Measurements from ENCODE around the gene HCN1. TPM values are rescaled to one million over a fixed set of nuclear protein-coding genes. Genes with fewer than 3 reads are reported as not detected.
"Not testable (repeated sequence)": the region's sequence is repeated elsewhere in the genome, so short reads cannot be mapped to it uniquely, and the experiment has no call there.

The HCN1 gene
- total and polyA plus RNA-seq, 9 donors: 1.1 to 5.5 (median 2.9) TPM

DNA sequence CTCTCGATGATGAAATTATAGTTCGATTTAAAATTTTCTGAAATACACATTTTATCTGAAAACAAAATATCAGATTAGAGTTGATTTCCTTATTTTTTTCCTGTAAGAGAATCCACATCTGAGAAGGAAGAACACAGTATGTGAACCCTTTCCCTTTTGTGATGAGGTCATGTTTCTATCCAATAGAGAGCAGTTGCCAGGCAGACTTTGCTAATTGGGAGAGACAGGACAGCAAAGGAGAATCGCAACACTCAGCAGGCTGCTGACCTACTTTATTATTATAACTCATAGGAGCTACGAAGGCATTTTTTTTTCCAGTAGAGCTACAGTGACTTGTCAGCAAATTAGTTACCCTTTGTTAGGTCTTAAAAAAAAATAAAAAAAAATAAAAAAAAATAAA is 242.1 kb downstream of the HCN1 start:
- Histone ChIP-seq H3K27me3 (ENCODE audit: control insufficient read depth, insufficient read depth, low read length) (no peaks in the 10 kb centered on the region), H3K36me3 (ENCODE audit: control insufficient read depth, insufficient read depth, low read length) (no peaks in the 10 kb centered on the region), H3K27ac (ENCODE audit: low read length) (no peak overlapping the region), H3K4me1 (ENCODE audit: control insufficient read depth, insufficient read depth, low read length) (no peaks in the 10 kb centered on the region), H3K9me3 (replicated peaks; ENCODE audit: control insufficient read depth, low read depth, low read length) (no peaks in the 10 kb centered on the region), H3K4me3 (ENCODE audit: low read length) (no peak overlapping the region)
- DNase-seq: peak; percentile 59
- WGBS (ENCODE audit: insufficient coverage): no CpG with 5 or more reads among the region's 4 CpGs

DNA sequence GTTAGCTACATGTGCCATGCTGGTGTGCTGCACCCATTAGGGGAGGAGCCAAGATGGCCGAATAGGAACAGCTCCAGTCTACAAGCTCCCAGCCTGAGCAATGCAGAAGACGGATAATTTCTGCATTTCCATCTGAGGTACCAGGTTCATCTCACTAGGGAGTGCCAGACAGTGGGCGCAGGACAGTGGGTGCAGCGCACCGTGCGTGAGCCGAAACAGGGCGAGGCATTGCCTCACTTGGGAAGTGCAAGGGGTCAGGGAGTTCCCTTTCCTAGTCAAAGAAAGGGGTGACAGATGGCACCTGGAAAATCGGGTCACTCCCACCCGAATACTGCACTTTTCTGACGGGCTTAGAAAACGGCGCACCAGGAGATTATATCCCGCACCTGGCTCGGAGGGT is 251.3 kb downstream of the HCN1 start:
- H3K36me3 ChIP-seq (ENCODE audit: control insufficient read depth, insufficient read depth, low read length); H3K27ac ChIP-seq (ENCODE audit: low read length); H3K27me3 ChIP-seq (ENCODE audit: control insufficient read depth, insufficient read depth, low read length); DNase-seq; H3K4me1 ChIP-seq (ENCODE audit: control insufficient read depth, insufficient read depth, low read length); H3K4me3 ChIP-seq (ENCODE audit: low read length); H3K9me3 ChIP-seq (replicated peaks; ENCODE audit: control insufficient read depth, low read depth, low read length): not testable (repeated sequence)
- WGBS (ENCODE audit: insufficient coverage): 89% methylated on average over 9 of the region's 15 CpGs

DNA sequence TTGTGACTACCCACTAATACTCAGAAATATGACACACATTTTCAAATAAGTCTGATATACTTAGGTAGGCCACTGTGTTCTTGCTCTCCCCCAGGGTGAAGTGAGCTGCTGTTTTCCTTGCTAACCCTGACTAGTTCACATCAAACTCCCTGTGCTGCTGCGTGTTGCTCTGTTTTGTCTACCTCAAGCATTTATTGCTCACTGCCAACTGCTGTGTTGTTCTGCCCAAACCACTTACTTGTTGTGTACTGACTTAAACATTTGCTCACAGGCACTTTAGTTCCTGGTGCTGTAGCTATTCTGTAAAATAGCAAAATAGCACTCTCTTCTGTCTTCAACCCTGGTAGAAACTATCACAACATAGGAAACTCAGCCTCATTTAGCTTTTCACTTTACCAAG is 255.7 kb downstream of the HCN1 start:
- WGBS (ENCODE audit: insufficient coverage): 13% methylated on average over 1 of the region's 1 CpG

DNA sequence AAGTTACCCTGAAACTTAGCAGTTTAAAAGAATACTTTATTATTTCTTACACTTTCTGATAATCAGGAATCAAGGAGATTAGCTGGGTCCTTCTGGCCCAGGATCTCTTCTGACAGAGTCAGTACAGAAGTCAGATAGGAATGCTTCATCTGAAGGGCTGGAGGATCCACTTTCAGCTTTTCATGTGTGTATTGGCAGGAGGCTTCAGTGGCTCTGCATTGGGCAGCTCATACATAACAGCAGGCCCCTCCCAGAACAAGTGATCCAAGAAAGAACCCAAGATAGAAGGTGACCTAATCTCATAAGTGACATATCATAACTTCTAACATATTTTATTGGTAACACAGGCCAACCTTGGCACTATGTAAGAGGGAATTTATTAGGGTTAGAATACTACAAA is 258.4 kb downstream of the HCN1 start:
- Histone ChIP-seq H3K27ac (ENCODE audit: low read length) (peak overlapping the region; percentile 59), H3K9me3 (replicated peaks; ENCODE audit: control insufficient read depth, low read depth, low read length) (no peaks in the 10 kb centered on the region), H3K4me3 (ENCODE audit: low read length) (no peak overlapping the region), H3K36me3 (ENCODE audit: control insufficient read depth, insufficient read depth, low read length) (no peaks in the 10 kb centered on the region), H3K27me3 (ENCODE audit: control insufficient read depth, insufficient read depth, low read length) (no peaks in the 10 kb centered on the region), H3K4me1 (ENCODE audit: control insufficient read depth, insufficient read depth, low read length) (no peaks in the 10 kb centered on the region)
- DNase-seq: peak; percentile 46

More for the DNA sequence above, 255.7 kb downstream of the HCN1 start:
- Histone ChIP-seq H3K36me3 (ENCODE audit: control insufficient read depth, insufficient read depth, low read length) (no peaks in the 10 kb centered on the region), H3K27ac (ENCODE audit: low read length) (no peak overlapping the region), H3K4me3 (ENCODE audit: low read length) (no peak overlapping the region), H3K27me3 (ENCODE audit: control insufficient read depth, insufficient read depth, low read length) (no peaks in the 10 kb centered on the region), H3K4me1 (ENCODE audit: control insufficient read depth, insufficient read depth, low read length) (no peaks in the 10 kb centered on the region), H3K9me3 (replicated peaks; ENCODE audit: control insufficient read depth, low read depth, low read length) (no peaks in the 10 kb centered on the region)
- DNase-seq: peak; percentile 0

DNA sequence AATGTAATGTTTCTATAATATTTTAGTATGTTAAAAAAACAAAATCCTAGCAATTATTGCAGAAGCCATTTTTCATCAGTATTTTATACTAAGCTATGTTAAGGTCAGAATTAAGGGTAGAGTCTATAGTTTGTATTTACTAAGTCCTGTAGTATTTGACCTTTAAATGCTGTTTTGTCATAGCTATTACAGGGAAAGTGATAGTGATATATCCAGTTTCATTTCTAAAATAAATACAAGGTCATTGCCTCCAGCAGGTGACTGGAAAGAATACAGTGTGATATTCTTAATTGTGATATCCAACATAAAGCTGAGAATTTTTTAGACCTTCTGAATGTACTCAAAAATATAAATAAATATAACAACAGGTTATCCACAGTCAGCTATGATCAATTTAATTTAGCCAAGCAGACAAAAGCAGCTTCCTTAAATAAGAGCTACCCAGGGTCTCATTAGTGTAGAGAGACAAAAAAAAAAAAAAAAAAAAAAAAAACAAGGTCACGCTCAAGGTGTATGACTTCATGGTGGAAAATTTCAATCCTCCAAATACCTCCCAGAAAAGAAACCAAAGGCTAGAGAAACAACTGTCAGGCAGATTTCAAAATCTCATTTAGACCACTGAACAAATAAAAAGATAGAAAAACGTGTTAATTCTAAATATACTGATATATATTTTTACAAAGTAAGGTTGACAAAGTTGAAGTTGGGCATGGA is 278.7 kb downstream of the HCN1 start:
- Histone ChIP-seq H3K36me3 (ENCODE audit: control insufficient read depth, insufficient read depth, low read length) (no peaks in the 10 kb centered on the region), H3K9me3 (replicated peaks; ENCODE audit: control insufficient read depth, low read depth, low read length) (no peaks in the 10 kb centered on the region), H3K27me3 (ENCODE audit: control insufficient read depth, insufficient read depth, low read length) (no peaks in the 10 kb centered on the region), H3K27ac (ENCODE audit: low read length) (no peak overlapping the region), H3K4me1 (ENCODE audit: control insufficient read depth, insufficient read depth, low read length) (no peaks in the 10 kb centered on the region), H3K4me3 (ENCODE audit: low read length) (no peak overlapping the region)
- WGBS (ENCODE audit: insufficient coverage): no CpG with 5 or more reads among the region's 2 CpGs
- DNase-seq: no peak

DNA sequence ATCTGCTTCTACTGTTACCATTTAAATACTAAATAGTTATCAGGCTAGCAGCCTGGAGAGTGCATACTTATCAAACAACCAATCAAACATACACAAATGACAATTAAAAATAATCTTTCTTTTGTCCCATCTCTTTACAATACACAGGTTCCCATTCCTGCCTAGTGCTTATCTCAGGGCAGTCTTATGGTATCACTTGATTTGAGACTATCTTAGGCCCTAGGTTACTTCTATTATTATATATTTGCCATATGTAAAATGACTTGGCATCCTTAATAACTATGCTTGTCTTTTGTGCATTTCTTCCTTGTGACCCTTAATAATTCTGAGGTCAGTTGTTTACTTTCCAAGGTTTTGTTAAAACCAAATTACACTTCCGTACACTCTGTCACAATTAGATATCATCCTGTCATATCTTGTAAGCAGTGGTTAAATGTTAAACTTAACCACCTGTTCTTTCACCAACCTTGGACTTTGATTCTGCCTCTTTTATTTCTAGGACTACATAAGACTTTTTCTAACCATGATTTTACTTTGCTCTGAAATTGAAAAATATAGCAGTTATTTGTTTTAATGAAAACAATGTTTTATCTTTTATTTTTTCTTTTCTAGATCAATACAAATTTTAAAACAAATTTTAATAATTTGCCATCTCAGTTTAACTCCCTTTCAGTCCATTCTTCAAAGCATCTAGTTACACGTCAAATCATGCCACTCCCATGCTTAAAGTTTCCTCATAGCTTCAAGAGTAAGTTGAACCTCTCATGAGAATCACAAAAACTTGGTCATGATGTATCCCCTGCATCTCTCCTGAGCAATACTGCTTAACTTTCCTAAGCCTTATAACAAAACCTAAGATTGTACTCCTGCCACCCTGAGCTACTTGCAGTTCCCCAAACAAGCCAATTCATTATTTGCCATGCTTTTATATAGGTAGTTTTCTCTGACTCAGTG is 281.3 kb downstream of the HCN1 start:
- Histone ChIP-seq H3K36me3 (ENCODE audit: control insufficient read depth, insufficient read depth, low read length) (no peaks in the 10 kb centered on the region), H3K27me3 (ENCODE audit: control insufficient read depth, insufficient read depth, low read length) (no peaks in the 10 kb centered on the region), H3K27ac (ENCODE audit: low read length) (no peak overlapping the region), H3K4me1 (ENCODE audit: control insufficient read depth, insufficient read depth, low read length) (no peaks in the 10 kb centered on the region), H3K4me3 (ENCODE audit: low read length) (no peak overlapping the region), H3K9me3 (replicated peaks; ENCODE audit: control insufficient read depth, low read depth, low read length) (no peaks in the 10 kb centered on the region)
- 53% methylated on average over 1 of the region's 2 CpGs for WGBS (ENCODE audit: insufficient coverage)
- no peak for DNase-seq

DNA sequence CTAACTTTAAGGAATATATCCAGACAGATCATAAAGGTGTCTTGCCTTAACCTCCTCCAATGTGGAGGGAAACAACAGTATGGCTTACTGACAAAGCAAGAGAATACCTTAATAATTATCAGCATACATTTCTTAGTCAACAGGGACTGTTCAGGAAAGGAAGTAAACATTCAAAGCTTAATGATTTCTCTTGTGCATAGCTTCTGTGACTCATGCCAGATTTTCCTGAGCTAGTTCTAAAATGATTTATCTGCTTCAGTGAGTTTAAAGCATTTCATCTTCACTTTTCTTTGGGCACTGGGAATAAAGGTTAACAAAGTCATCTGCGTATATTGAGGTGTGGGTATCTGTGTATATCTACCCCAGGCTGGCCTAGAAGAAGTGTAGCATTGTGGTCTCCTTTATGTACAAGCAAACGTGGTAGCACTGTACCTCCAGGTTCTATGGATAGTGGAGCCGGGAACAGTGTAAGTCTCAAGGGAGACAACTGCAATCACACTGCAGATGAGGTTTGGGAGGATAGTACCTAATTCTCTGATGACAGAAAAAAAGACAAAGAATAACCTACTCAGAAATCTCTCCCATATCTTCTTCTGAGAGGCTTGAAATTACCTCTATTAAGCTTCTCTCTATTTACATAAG is 284.1 kb downstream of the HCN1 start:
- 80% methylated on average over 1 of the region's 3 CpGs for WGBS (ENCODE audit: insufficient coverage)
- no peaks in the 10 kb centered on the region for H3K36me3 ChIP-seq (ENCODE audit: control insufficient read depth, insufficient read depth, low read length)
- H3K27me3 ChIP-seq (ENCODE audit: control insufficient read depth, insufficient read depth, low read length): no peaks in the 10 kb centered on the region
- no peak overlapping the region for H3K4me3 ChIP-seq (ENCODE audit: low read length)
- DNase-seq: no peak
- no peaks in the 10 kb centered on the region for H3K4me1 ChIP-seq (ENCODE audit: control insufficient read depth, insufficient read depth, low read length)
- H3K27ac ChIP-seq (ENCODE audit: low read length): no peak overlapping the region
- no peaks in the 10 kb centered on the region for H3K9me3 ChIP-seq (replicated peaks; ENCODE audit: control insufficient read depth, low read depth, low read length)

DNA sequence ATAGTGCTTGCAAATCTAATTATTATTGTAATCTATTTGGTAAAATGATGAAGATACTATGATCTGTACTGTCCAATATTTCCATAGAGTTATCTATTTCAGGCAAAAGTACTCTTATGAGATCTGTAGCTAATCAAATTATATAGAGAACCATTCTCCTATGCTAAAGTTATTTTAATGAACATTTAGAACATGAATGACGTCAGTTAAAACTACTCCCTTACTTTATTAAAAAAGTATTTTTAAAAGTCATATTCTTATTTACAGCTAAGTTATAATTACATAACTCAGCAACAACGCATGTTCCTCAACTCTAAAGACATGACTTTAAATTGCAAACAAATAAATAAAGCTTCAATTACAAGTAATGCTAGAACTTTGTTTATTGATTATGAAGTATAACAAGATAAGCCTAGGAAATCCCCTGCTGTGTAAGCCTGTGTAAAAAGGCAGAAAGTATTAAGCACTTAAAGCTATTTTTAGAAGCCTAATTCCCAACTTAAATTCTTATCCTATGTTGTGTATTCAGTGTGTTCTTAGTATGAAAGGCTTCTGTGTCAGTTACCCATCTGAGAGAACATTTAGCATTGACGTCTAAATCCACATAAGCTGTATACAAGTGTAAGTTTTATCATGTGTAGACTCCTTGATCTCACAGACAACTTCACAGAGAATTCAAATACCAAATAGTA is 285.7 kb downstream of the HCN1 start:
- DNase-seq: no peak
- no peaks in the 10 kb centered on the region for H3K9me3 ChIP-seq (replicated peaks; ENCODE audit: control insufficient read depth, low read depth, low read length)
- H3K4me1 ChIP-seq (ENCODE audit: control insufficient read depth, insufficient read depth, low read length): no peaks in the 10 kb centered on the region
- no peak overlapping the region for H3K4me3 ChIP-seq (ENCODE audit: low read length)
- no peaks in the 10 kb centered on the region for H3K27me3 ChIP-seq (ENCODE audit: control insufficient read depth, insufficient read depth, low read length)
- no peak overlapping the region for H3K27ac ChIP-seq (ENCODE audit: low read length)
- WGBS (ENCODE audit: insufficient coverage): no CpG with 5 or more reads among the region's 3 CpGs
- H3K36me3 ChIP-seq (ENCODE audit: control insufficient read depth, insufficient read depth, low read length): no peaks in the 10 kb centered on the region

DNA sequence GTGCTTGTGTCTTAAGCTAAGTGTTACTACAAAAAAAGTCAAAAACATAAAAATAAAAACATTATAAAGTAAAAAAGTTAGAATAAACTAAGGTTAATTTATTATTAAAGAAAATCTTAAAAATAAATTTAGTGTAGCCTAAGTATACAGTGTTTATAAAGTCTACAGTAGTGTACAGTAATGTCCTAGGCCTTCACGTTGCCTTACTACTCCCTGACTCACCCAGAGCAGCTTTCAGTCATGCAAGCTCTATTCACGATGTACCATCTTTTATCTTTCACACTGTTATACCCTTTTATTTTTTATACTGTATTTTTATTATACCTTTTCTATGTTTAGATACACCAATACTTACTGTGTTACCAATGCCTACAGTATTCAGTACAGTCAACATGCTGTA is 288.1 kb downstream of the HCN1 start:
- Histone ChIP-seq H3K4me1 (ENCODE audit: control insufficient read depth, insufficient read depth, low read length) (no peaks in the 10 kb centered on the region), H3K27me3 (ENCODE audit: control insufficient read depth, insufficient read depth, low read length) (no peaks in the 10 kb centered on the region), H3K27ac (ENCODE audit: low read length) (no peak overlapping the region), H3K4me3 (ENCODE audit: low read length) (no peak overlapping the region), H3K36me3 (ENCODE audit: control insufficient read depth, insufficient read depth, low read length) (no peaks in the 10 kb centered on the region), H3K9me3 (replicated peaks; ENCODE audit: control insufficient read depth, low read depth, low read length) (no peaks in the 10 kb centered on the region)
- DNase-seq: no peak
- no CpG with 5 or more reads among the region's 2 CpGs for WGBS (ENCODE audit: insufficient coverage)
